ENCODE measurements around the gene ADRM1. TPM values are rescaled to one million over a fixed set of nuclear protein-coding genes. Genes with fewer than 3 reads are reported as not detected.

Gene ADRM1
- total and polyA plus RNA-seq, 7 donors = 61.3 to 130 (median 102) TPM

DNA sequence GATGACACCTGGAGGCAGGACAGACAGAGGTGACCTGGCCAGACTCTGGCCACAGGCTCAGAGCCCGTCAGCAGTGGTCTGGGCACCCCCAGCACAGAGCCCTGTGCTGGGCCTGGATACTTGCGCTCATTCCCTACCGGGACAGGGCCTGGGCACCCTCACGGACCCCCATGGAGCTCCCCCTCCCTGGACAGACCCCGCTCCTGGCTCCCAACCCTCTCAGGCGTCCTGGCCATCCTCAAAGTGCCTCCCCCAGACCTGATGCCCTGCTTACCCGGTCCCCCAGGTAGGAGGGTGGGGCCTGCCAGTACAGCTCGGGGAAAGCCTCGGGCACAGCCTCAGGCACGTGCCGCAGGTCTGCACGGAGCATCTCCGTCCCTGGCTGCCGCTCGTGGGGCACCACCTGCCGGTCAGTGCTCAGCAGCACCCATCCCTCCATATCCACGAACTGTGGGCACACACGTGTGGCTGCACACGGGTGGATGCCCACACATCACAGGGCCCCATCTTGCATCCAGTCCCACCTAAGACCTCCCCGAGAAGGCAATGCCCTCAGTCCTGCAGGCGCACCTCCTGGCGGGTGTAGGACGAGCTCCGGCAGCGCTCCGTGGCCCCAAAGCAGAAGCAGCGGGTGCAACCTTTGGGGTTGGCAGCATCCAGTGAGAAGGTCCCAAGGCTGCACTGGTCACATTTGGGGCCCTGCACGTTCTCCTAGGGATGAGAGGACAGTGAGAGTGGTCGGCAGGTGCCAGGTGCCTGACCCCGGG, 24.3 kb downstream of the ADRM1 start:
- intact Hi-C loops (cut with DNase I) = no loop called here
- Histone ChIP-seq H3K27me3 (no peaks in the 10 kb centered on the region), H3K9me3 (no peaks in the 10 kb centered on the region), H3K27ac (no peak overlapping the region), H3K4me3 (no peak overlapping the region), H3K36me3 (peaks cover 75 to 100% (median 88%) of the 10 kb centered on the region in 4 donors), H3K4me1 (no peaks in the 10 kb centered on the region)
- 81 to 87% methylated on average over 30 of the region's 30 CpGs for WGBS, 2 donors
- TF ChIP-seq EP300 (IDR thresholded peaks at IDR 0.05) (no peak), POLR2AphosphoS5 (IDR thresholded peaks at IDR 0.05) (no peak), POLR2A (IDR thresholded peaks at IDR 0.05) (no peak)
- TF ChIP-seq, protein P1, sequence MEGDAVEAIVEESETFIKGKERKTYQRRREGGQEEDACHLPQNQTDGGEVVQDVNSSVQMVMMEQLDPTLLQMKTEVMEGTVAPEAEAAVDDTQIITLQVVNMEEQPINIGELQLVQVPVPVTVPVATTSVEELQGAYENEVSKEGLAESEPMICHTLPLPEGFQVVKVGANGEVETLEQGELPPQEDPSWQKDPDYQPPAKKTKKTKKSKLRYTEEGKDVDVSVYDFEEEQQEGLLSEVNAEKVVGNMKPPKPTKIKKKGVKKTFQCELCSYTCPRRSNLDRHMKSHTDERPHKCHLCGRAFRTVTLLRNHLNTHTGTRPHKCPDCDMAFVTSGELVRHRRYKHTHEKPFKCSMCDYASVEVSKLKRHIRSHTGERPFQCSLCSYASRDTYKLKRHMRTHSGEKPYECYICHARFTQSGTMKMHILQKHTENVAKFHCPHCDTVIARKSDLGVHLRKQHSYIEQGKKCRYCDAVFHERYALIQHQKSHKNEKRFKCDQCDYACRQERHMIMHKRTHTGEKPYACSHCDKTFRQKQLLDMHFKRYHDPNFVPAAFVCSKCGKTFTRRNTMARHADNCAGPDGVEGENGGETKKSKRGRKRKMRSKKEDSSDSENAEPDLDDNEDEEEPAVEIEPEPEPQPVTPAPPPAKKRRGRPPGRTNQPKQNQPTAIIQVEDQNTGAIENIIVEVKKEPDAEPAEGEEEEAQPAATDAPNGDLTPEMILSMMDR (IDR thresholded peaks at IDR 0.05) = no peak
- DNase-seq = no peak

DNA sequence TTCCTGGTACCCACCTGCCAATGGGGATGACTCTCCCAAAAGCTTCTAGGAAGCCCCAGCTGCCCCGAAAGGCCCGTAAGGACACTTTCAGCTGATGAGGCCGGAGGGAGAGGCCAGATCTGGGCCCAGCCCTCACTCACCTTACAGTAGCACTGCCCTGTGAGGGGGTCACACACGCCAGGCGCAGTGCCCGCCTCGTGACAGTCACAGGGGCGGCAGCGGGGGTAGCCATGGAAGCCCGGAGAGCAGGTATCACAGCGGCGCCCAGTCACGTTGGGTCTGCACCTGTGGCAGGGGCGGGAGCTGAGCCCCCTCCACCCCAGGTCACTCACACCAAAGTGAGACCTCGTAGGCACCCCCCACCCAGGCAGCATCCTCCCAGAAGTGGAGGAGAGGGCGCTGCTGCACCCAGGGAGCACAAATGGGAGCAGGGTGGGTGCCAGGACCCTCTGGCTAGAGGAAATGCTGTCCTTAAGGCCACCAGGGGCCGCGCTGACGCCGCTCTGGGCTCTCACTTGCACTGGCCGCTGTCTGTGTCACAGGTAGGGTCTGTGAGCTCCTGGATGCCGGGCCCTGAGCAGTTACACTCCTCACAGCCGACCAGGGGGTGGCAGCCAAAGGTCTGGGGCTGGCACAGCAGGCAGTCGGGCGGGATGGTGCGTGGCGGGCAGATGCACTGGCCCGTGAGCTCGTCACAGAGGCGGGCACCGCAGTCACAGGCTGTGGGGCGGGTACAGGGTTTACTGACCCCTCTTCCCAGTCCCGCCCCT, 25.1 kb downstream of the ADRM1 start:
- intact Hi-C loops (cut with DNase I) = no loop called here
- no peak for TF ChIP-seq POLR2AphosphoS5 (IDR thresholded peaks at IDR 0.05)
- TF ChIP-seq POLR2A (IDR thresholded peaks at IDR 0.05) = no peak
- no peak for TF ChIP-seq EP300 (IDR thresholded peaks at IDR 0.05)
- TF ChIP-seq, protein P1 (IDR thresholded peaks at IDR 0.05) = no peak
- Histone ChIP-seq H3K4me1 (no peaks in the 10 kb centered on the region), H3K36me3 (peaks cover 76 to 100% (median 92%) of the 10 kb centered on the region in 4 donors), H3K27me3 (no peaks in the 10 kb centered on the region), H3K4me3 (no peak overlapping the region), H3K27ac (no peak overlapping the region), H3K9me3 (no peaks in the 10 kb centered on the region)
- no peak for DNase-seq
- WGBS, 2 donors = 82 to 91% methylated on average over 33 of the region's 33 CpGs

DNA sequence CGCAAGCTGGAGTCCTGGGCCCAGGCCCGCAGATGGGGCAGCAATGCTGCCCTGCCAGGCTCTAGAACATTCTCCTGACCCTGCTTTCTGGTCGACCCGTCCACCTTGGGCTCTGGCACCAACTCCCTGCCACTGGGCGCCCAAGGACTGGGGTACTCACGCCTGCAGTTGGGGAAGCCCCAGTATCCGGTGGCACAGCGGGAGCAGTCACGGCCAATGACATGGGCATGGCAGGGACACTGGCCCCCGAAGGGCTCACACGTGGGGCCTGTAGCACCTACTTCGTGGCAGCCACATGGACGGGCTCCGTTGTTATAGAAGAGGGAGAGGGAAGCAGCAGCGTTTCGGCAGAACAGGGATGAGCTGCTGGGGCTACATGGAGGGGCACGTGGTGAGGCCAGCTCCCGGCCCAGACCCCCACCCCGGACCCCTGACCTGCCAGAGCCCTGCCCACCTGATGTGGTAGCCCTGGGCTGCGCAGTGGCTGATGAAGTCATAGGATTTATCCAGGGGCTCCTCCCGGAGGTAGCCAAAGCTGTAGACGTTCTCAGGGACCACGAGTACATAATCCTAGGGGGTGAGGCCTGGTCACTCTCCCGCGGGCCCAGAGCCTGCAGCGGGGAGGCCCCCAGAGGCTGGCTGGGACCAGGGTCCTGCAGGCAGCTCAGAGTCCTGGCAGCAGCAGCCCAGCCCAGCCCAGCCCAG, 26.0 kb downstream of the ADRM1 start:
- H3K36me3 ChIP-seq = peaks cover 77 to 100% (median 92%) of the 10 kb centered on the region in 4 donors
- no peaks in the 10 kb centered on the region for H3K4me1 ChIP-seq
- no peaks in the 10 kb centered on the region for H3K9me3 ChIP-seq
- no peak overlapping the region for H3K4me3 ChIP-seq
- no peak for TF ChIP-seq POLR2A (IDR thresholded peaks at IDR 0.05)
- TF ChIP-seq, protein P1 (IDR thresholded peaks at IDR 0.05) = no peak
- TF ChIP-seq POLR2AphosphoS5 (IDR thresholded peaks at IDR 0.05) = no peak
- no peak for TF ChIP-seq EP300 (IDR thresholded peaks at IDR 0.05)
- H3K27ac ChIP-seq = no peak overlapping the region
- intact Hi-C loops (cut with DNase I) = no loop called here
- 88 to 89% methylated on average over 26 of the region's 26 CpGs for WGBS, 2 donors
- H3K27me3 ChIP-seq = no peaks in the 10 kb centered on the region
- DNase-seq = no peak

DNA sequence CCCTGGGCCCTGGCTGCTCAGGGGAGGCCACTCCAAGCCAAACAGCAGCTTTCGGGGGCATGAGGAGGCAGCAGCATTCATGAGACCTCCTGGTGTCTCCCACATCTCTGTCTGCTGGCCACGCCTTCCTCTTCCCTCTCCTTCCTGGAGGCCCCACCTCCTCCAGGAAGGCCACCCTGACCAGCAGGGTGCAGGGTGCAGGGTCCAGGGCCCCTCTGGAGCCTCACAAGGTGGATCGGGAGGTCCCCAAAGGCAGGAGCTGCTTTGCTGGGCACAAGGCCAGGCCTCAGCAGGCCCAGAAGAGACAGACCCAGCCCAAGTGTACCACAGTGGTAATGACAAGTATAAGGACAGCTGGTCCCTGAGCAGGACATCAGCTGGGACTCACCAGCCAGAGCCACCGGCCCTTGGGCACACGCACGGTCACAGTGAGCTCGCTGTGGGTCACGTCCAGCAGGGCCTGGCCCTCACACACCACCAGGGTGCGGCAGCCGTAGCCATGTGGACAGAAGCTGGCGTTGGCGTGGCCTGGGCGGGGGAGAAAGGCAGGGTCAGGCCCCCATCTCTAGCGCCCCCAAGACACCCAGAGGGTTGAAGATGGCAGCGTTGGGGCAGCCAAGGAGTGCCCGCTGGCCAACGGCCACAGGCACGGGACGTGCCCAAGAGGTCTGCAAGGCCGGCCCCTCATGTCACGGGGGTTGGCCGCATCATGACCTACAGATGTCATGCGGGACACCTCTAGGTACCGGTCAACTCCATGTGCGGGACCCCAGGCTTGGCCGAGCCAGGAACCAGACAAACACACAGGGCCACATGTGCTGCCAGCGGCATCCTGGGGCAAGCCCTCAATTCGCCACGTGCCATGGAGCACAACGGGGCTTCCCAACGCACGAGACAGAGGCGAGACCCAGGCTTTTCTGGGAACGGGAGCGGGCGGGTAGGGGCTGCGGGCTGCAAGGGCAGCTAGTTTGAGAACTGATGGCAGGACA, 26.9 kb downstream of the ADRM1 start:
- intact Hi-C loops (cut with DNase I) = no loop called here
- DNase-seq = no peak
- Histone ChIP-seq H3K4me1 (no peaks in the 10 kb centered on the region), H3K9me3 (no peaks in the 10 kb centered on the region), H3K4me3 (no peak overlapping the region), H3K36me3 (peaks cover 75 to 100% (median 93%) of the 10 kb centered on the region in 4 donors), H3K27ac (peak overlapping the region in 1 of 4 donors; percentile 10), H3K27me3 (no peaks in the 10 kb centered on the region)
- no peak for TF ChIP-seq POLR2A (IDR thresholded peaks at IDR 0.05)
- no peak for TF ChIP-seq EP300 (IDR thresholded peaks at IDR 0.05)
- no peak for TF ChIP-seq POLR2AphosphoS5 (IDR thresholded peaks at IDR 0.05)
- TF ChIP-seq, protein P1 (IDR thresholded peaks at IDR 0.05) = no peak
- WGBS, 2 donors = 93 to 96% methylated on average over 37 of the region's 37 CpGs

All from sigmoid colon (tissue), 7 donors.